H1 (cell line): ENCODE measurements around the gene PRDM10. TPM values are rescaled to one million over a fixed set of nuclear protein-coding genes. Genes with fewer than 3 reads are reported as not detected.

Experiments
- CTCF ChIA-PET: fragments of 300-600 bp; sonication (Branson Sonifier 250); formaldehyde crosslinking; loops from one replicate; lab custom pipeline; 2021; ENCODE audit not compliant: partially characterized antibody; lab: Charles Lee
- POLR2A ChIA-PET: fragments of 300-600 bp; sonication (Branson Sonifier 250); formaldehyde crosslinking; loops from one replicate; lab custom pipeline; 2021; ENCODE audit warnings: inconsistent platforms; ENCODE audit not compliant: partially characterized antibody; lab: Charles Lee
- DNase-seq, 2 experiments: peaks; one replicate each; pipeline versions ENCODE4 v3.0.0 to v3.0.0-alpha.2; 2010 to 2022; ENCODE audit warnings: low spot score in 2 of 2, low read depth in 1 of 2, mixed read lengths in 1 of 2
- FAIRE-seq: peaks from 2 replicates; lab custom pipeline; 2011; peaks lifted over from hg19 to GRCh38; lab: Jason Lieb, UNC
- H2AFZ ChIP-seq: 2 replicates; pipeline ENCODE4 v1.8.1; 2012; ENCODE audit warnings: low read length, inconsistent platforms
- H2AK5ac ChIP-seq: 2 replicates; pipeline ENCODE4 v1.6.1; 2013; ENCODE audit warnings: low read depth, low read length
- H2BK120ac ChIP-seq: replicated peaks from 2 replicates; pipeline ENCODE3; 2013; ENCODE audit warnings: low read depth, low read length, inconsistent platforms
- H2BK12ac ChIP-seq: 2 replicates; pipeline ENCODE4 v1.6.1; 2013; ENCODE audit warnings: low read depth, low read length
- H2BK15ac ChIP-seq: 2 replicates; pipeline ENCODE4 v1.6.1; 2013; ENCODE audit warnings: low read length
- H2BK20ac ChIP-seq: 2 replicates; pipeline ENCODE4 v1.6.1; 2013; ENCODE audit warnings: low read length
- H2BK5ac ChIP-seq: 2 replicates; pipeline ENCODE4 v1.6.1; 2013; ENCODE audit warnings: low read depth, low read length
- H3K14ac ChIP-seq: 2 replicates; pipeline ENCODE4 v1.6.1; 2013; ENCODE audit warnings: inconsistent platforms; ENCODE audit not compliant: insufficient read length
- H3K18ac ChIP-seq: 2 replicates; pipeline ENCODE4 v1.6.1; 2013; ENCODE audit warnings: low read length; ENCODE audit errors: extremely low read depth
- H3K23ac ChIP-seq: 2 replicates; pipeline ENCODE4 v1.6.1; 2013; ENCODE audit warnings: inconsistent platforms; ENCODE audit not compliant: insufficient read length
- H3K23me2 ChIP-seq: 2 replicates; pipeline ENCODE4 v1.6.1; 2013; ENCODE audit warnings: low read depth, low read length
- H3K27ac ChIP-seq: 2 replicates; pipeline ENCODE4 v1.6.1; 2011; ENCODE audit warnings: low read depth, low read length, inconsistent platforms
- H3K27me3 ChIP-seq, 4 experiments: replicated peaks in 1 of 4; 1 replicate in 1 of 4; 2 replicates in 3 of 4; pipeline versions ENCODE4 v1.6.1 to v1.8.1; 2011 to 2013; ENCODE audit warnings: low read length in 3 of 4, mild to moderate bottlenecking in 3 of 4, inconsistent platforms in 2 of 4, mixed read lengths in 2 of 4, moderate library complexity in 1 of 4; ENCODE audit not compliant: control insufficient read depth in 3 of 4, insufficient read depth in 3 of 4; ENCODE audit errors: extremely low read depth in 1 of 4
- H3K36me3 ChIP-seq, 4 experiments: 2 replicates each; pipeline versions ENCODE4 v1.6.1 to v1.8.1; 2011 to 2013; ENCODE audit warnings: mild to moderate bottlenecking in 4 of 4, low read length in 3 of 4, moderate library complexity in 2 of 4, control low read depth in 1 of 4, inconsistent platforms in 1 of 4; ENCODE audit not compliant: insufficient read depth in 4 of 4, control insufficient read depth in 2 of 4
- H3K4ac ChIP-seq: replicated peaks from 2 replicates; pipeline ENCODE3; 2013; ENCODE audit warnings: low read length, low read depth, mixed read lengths, inconsistent platforms; ENCODE audit not compliant: insufficient read length
- H3K4me1 ChIP-seq, 4 experiments: replicated peaks in 1 of 4; 1 replicate in 1 of 4; 2 replicates in 3 of 4; pipeline versions ENCODE4 v1.6.1 to v1.8.1; 2011 to 2013; ENCODE audit warnings: low read length in 3 of 4, inconsistent platforms in 2 of 4, mixed read lengths in 1 of 4; ENCODE audit not compliant: insufficient read depth in 4 of 4, control insufficient read depth in 3 of 4
- H3K4me2 ChIP-seq, 2 experiments: 2 replicates each; pipeline versions ENCODE4 v1.6.1 to v1.8.1; 2011 to 2013; ENCODE audit warnings: low read depth in 2 of 2, low read length in 2 of 2, control low read depth in 1 of 2, inconsistent platforms in 1 of 2, mild to moderate bottlenecking in 1 of 2; ENCODE audit not compliant: insufficient read depth in 1 of 2
- H3K4me3 ChIP-seq, 4 experiments: fragments of 200-600, 300-600 bp in 1 of 4; sonication (generic), shearing (Covaris generic), sonication (Bioruptor Twin) in 1 of 4; 2 replicates each; pipeline versions ENCODE4 v1.5.1 to v1.8.1; 2011 to 2016; ENCODE audit warnings: low read length in 4 of 4, low read depth in 3 of 4, control low read depth in 2 of 4, inconsistent platforms in 2 of 4, mild to moderate bottlenecking in 2 of 4, mixed read lengths in 1 of 4, moderate library complexity in 1 of 4; ENCODE audit not compliant: insufficient read depth in 2 of 4; ENCODE audit errors: extremely low read depth in 1 of 4
- H3K56ac ChIP-seq: replicated peaks from 2 replicates; pipeline ENCODE3; 2013; ENCODE audit warnings: low read depth, mild to moderate bottlenecking, mixed read lengths, low read length, inconsistent platforms; ENCODE audit not compliant: insufficient read length
- H3K79me1 ChIP-seq: 2 replicates; pipeline ENCODE4 v1.6.1; 2013; ENCODE audit warnings: low read depth, low read length, control low read depth
- H3K79me2 ChIP-seq, 2 experiments: 2 replicates each; pipeline versions ENCODE4 v1.6.1 to v1.8.1; 2012 to 2013; ENCODE audit warnings: low read length in 2 of 2, mild to moderate bottlenecking in 2 of 2, inconsistent platforms in 1 of 2; ENCODE audit not compliant: insufficient read depth in 2 of 2, control insufficient read depth in 1 of 2
- H3K9ac ChIP-seq, 4 experiments: replicated peaks in 1 of 4; 1 replicate in 1 of 4; 2 replicates in 3 of 4; pipeline versions ENCODE4 v1.6.1 to v1.8.1; 2011 to 2013; ENCODE audit warnings: low read depth in 3 of 4, low read length in 3 of 4, control low read depth in 2 of 4, mild to moderate bottlenecking in 2 of 4, moderate library complexity in 2 of 4, inconsistent platforms in 1 of 4; ENCODE audit errors: extremely low read depth in 1 of 4
- H3K9me3 ChIP-seq, 2 experiments: 2 replicates each; pipeline versions ENCODE4 v1.6.1 to v1.8.1; 2012 to 2013; ENCODE audit warnings: mild to moderate bottlenecking in 2 of 2, moderate library complexity in 2 of 2, control low read depth in 1 of 2, inconsistent platforms in 1 of 2, low read depth in 1 of 2, low read length in 1 of 2, mixed read lengths in 1 of 2; ENCODE audit not compliant: insufficient read depth in 2 of 2
- H4K20me1 ChIP-seq, 2 experiments: replicated peaks in 1 of 2; 2 replicates each; pipeline versions ENCODE3 to v1.8.1; 2011 to 2013; ENCODE audit warnings: inconsistent platforms in 2 of 2, low read length in 2 of 2, mild to moderate bottlenecking in 1 of 2; ENCODE audit not compliant: insufficient read depth in 2 of 2, control insufficient read depth in 1 of 2
- H4K5ac ChIP-seq: 2 replicates; pipeline ENCODE4 v1.6.1; 2013; ENCODE audit warnings: low read length, low read depth, mixed read lengths, inconsistent platforms; ENCODE audit not compliant: insufficient read length
- H4K8ac ChIP-seq: 2 replicates; pipeline ENCODE4 v1.8.0; 2013; ENCODE audit warnings: mild to moderate bottlenecking, moderate library complexity, low read length, inconsistent platforms; ENCODE audit not compliant: insufficient read depth; ENCODE audit errors: extremely low read depth
- H4K91ac ChIP-seq: replicated peaks from 2 replicates; pipeline ENCODE3; 2013; ENCODE audit warnings: low read length, mixed read lengths, inconsistent platforms; ENCODE audit not compliant: insufficient read length
- CHD1 ChIP-seq: IDR thresholded peaks from 2 replicates; pipeline ENCODE4 v1.6.1; 2012; ENCODE audit warnings: low read depth, low read length, improper control_type of control experiment
- CHD2 ChIP-seq: IDR thresholded peaks from 2 replicates; pipeline ENCODE4 v1.6.1; 2012; ENCODE audit warnings: low read length, improper control_type of control experiment
- CTBP2 ChIP-seq: IDR thresholded peaks from 2 replicates; pipeline ENCODE4 v1.7.0; 2011; ENCODE audit warnings: borderline replicate concordance, mild to moderate bottlenecking, moderate library complexity, mixed read lengths, low read length; ENCODE audit not compliant: insufficient read depth, insufficient read length
- CTCF ChIP-seq, 3 experiments: IDR thresholded peaks; 1 replicate in 2 of 3; 2 replicates in 1 of 3; pipeline versions ENCODE4 v1.5.1 to v1.6.1; 2011; ENCODE audit warnings: low read length in 3 of 3, mild to moderate bottlenecking in 3 of 3, inconsistent platforms in 2 of 3, low read depth in 1 of 3, moderate library complexity in 1 of 3; ENCODE audit not compliant: insufficient read depth in 1 of 3; ENCODE audit errors: control extremely low read depth in 1 of 3
- EGR1 ChIP-seq: IDR thresholded peaks from 2 replicates; pipeline ENCODE4 v1.6.1; 2011; ENCODE audit warnings: low read depth, low read length, borderline replicate concordance
- EZH2 ChIP-seq: fragments of 200-600 bp; sonication (generic); IDR thresholded peaks from 2 replicates; pipeline ENCODE4 v1.7.1; 2012; ENCODE audit warnings: low read depth, mild to moderate bottlenecking, moderate library complexity, low read length, inconsistent platforms; ENCODE audit not compliant: severe bottlenecking
- FOSL1 ChIP-seq: IDR thresholded peaks from 2 replicates; pipeline ENCODE4 v1.6.1; 2011; ENCODE audit warnings: mild to moderate bottlenecking, low read depth, low read length, moderate library complexity; ENCODE audit not compliant: insufficient read depth
- GTF2F1 ChIP-seq: IDR thresholded peaks from 2 replicates; pipeline ENCODE4 v1.6.1; 2012; ENCODE audit warnings: low read depth, low read length, improper control_type of control experiment, borderline replicate concordance
- KDM5A ChIP-seq: fragments of 200-600 bp; IDR thresholded peaks from 2 replicates; pipeline ENCODE4 v1.7.1; 2012; ENCODE audit warnings: mild to moderate bottlenecking, low read length, inconsistent platforms, mixed read lengths
- RAD21 ChIP-seq, 2 experiments: IDR thresholded peaks in 1 of 2; conservative IDR thresholded peaks in 1 of 2; 2 replicates each; pipeline ENCODE4 v1.6.1; 2011; ENCODE audit warnings: low read depth in 2 of 2, low read length in 2 of 2, improper control_type of control experiment in 1 of 2, inconsistent platforms in 1 of 2, mild to moderate bottlenecking in 1 of 2, moderate library complexity in 1 of 2
- SIX5 ChIP-seq: IDR thresholded peaks from 2 replicates; pipeline ENCODE4 v1.6.1; 2011; ENCODE audit warnings: mild to moderate bottlenecking, low read depth, low read length
- SP4 ChIP-seq: IDR thresholded peaks from 2 replicates; pipeline ENCODE4 v1.6.1; 2012; ENCODE audit warnings: low read length, inconsistent platforms
- TCF12 ChIP-seq: IDR thresholded peaks from 2 replicates; pipeline ENCODE4 v1.6.1; 2011; ENCODE audit warnings: low read depth, mild to moderate bottlenecking, low read length
- polyA plus RNA-seq, 7 experiments: library from polyadenylated mRNA; depleted of rRNA in 3 of 7; stranded (reverse) in 5 of 7; unstranded in 2 of 7; fragments of >200 nt in 5 of 7; fragments of 200-250 nt in 2 of 7; gene quantifications; 1 replicate in 5 of 7; 2 replicates in 1 of 7; 4 replicates in 1 of 7; pipeline versions ENCODE4 v1.2.1 to v1.2.3, GENCODE V29; 2011 to 2013; ENCODE audit warnings: missing spikeins in 2 of 7, mixed read lengths in 2 of 7
- total RNA-seq: library from RNA; stranded (reverse); fragmentation: NEBNext Ultra II Directional; extraction: Animal tissue kit (Norgen Biotek cat#: 25700); gene quantifications from 2 replicates; pipeline ENCODE4 v1.2.1, GENCODE V29; 2021

PRDM10 gene
- total and polyA plus RNA-seq, 2 of the 8 experiments (the other 6 are each of a cell fraction or from before 2014, with no cell fraction given), result 15.5 to 19.2 TPM

- Histone ChIP-seq H2BK5ac (no peak overlapping the region), H3K4me2 (no peak overlapping the region), H4K20me1 (no peaks in the 10 kb centered on the region), H3K27me3 (no peaks in the 10 kb centered on the region), H4K8ac (no peak overlapping the region), H3K36me3 (no peaks in the 10 kb centered on the region), H3K9ac (no peak overlapping the region), H3K14ac (no peak overlapping the region), H3K56ac (no peak overlapping the region), H4K91ac (no peak overlapping the region), H2AK5ac (no peak overlapping the region), H3K18ac (no peak overlapping the region), H3K23ac (no peak overlapping the region), H2BK120ac (no peak overlapping the region), H2AFZ (no peak overlapping the region), H2BK15ac (no peak overlapping the region), H3K4ac (no peak overlapping the region), H2BK12ac (no peak overlapping the region), H3K23me2 (peaks cover 6% of the 10 kb centered on the region), H4K5ac (no peak overlapping the region), H3K79me1 (no peaks in the 10 kb centered on the region), H3K9me3 (no peaks in the 10 kb centered on the region), H3K79me2 (no peaks in the 10 kb centered on the region), H3K4me1 (no peaks in the 10 kb centered on the region), H2BK20ac (no peak overlapping the region), H3K4me3 (no peak overlapping the region), H3K27ac (no peak overlapping the region)
- FAIRE-seq (no peak), DNase-seq (no peak)
- ChIA-PET POLR2A (interaction anchor here (1.0 kb wide), 2 partner anchors 61 to 62 kb away, joined by 3 read pairs; partner anchors contain the start of gene APLP2), CTCF (interaction anchor here (0.7 to 2.2 kb wide), 4 partner anchors 11 to 138 kb away, joined by 3 to 10 read pairs (median 4); no protein-coding TSS in a partner anchor)
- TF ChIP-seq CTCF (IDR thresholded peaks at IDR 0.05; ENCODE audit: control extremely low read depth in 1 of 3, insufficient read depth in 1 of 3, low read depth in 1 of 3, low read length in 3 of 3) (no peak), KDM5A (no peak), SIX5 (no peak), CTBP2 (no peak), EGR1 (no peak), TCF12 (no peak), CHD2 (no peak), SP4 (no peak), CHD1 (no peak), RAD21 (IDR thresholded peaks at IDR 0.05 in 1 of 2, conservative IDR thresholded peaks at IDR 0.05 in 1 of 2; ENCODE audit: low read depth in 2 of 2, low read length in 2 of 2) (no peak), EZH2 (no peak), FOSL1 (no peak), GTF2F1 (no peak)
Observed at GRCh38 chr11:130008326-130008725, 5.7 kb upstream of the PRDM10 start.
